Activated CD4-positive, alpha-beta T cell treated with anti-CD3 and anti-CD28 coated beads, Interleukin-2, Interleukin-4, amounts not matched to agents 100 ng/mL and 50 ng/mL, durations not matched to agents 16 hours and 8 hours (primary cell): ENCODE measurements around the gene CCNJL.

Experiments
- DNase-seq: peaks from one replicate; pipeline ENCODE4 v3.0.0-alpha.2; 2020; ENCODE audit warnings: low spot score

The CCNJL gene

DNA sequence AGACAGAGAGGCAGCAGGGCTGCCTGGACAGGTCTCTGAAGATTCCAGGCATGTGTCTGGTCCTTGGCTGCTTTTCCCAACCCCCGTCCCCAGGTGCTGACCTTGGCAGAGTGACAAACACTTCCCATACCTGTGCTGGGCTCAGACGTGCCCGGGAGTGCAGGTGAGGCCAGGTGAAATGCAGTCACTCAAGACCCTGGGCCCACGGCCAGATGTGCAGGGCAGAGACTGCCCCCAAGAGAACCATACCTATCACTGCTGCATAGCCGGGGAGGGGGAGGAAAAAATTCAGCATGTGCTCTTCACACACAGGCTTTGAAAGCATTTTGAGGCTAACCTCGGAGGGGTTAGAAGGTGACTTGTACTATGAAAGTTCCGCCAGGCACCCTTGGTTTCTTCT lies 22.6 kb downstream of the CCNJL start:
- no peak for DNase-seq

DNA sequence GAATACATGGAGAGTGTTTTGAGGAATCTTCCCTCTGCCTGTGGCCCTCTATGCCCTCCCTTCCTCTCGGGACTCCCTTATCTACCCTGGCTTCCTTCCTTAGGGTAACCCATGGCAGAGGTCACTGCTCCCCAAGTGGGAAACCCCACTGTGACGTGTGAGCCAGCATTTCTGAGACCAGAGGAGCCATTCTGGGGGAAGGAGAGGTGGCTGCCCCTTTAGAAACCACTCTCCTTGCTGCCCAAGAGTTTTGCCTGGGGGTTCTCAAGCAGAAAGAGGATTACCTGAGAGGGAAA lies 23.1 kb downstream of the CCNJL start:
- DNase-seq = no peak

DNA sequence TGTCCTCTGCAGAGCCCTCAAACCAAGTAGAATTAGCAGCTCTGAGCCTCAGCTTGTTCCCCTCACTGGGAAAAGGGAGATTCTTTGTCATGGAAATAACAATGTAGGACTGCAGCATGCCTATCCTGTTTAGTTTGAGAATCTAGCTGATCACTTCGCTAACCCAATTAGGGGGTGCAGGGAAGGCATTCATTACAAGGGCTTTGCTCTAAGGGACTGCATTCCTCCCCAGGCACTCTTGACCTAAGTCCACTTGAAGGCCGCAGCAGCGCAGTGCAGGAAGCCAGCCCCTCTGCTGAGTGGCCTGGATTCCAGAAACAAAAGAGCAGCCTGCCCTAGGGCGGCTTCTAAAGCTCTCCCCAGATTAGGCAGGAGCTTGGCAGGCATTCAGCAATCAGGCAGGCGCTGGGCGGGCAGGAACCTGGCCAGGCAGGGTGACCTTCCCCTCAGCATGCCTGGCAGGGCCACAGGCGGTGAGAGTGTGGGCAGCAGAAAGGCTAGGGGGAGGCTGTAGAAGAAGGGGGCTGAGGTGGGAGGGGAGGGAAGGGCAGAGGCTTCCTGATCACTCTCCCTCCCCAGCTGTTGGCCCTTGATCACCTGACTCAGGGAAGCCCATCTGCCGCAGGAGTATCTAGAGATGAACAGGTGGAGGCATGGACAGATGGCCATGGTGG lies 24.8 kb downstream of the CCNJL start:
- no peak for DNase-seq

DNA sequence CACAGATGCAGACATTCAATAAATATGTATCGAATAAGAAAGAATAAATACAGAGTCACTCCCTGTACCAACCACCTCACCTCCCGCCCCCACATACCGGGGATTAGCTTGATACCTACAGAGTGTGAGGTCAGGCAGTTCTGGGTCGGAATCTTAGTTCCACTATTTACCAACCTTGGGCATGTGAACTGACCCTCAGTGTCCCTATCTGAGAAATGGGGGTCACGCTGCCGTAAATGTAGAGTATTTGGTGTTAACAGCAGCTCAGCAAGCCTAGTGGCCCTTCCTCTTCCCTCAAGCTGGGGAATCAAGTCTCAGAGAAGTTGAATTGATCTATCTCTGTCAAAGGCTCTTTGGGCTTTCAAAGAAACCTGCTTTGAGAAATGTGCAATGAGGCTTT lies 25.4 kb downstream of the CCNJL start:
- no peak for DNase-seq

DNA sequence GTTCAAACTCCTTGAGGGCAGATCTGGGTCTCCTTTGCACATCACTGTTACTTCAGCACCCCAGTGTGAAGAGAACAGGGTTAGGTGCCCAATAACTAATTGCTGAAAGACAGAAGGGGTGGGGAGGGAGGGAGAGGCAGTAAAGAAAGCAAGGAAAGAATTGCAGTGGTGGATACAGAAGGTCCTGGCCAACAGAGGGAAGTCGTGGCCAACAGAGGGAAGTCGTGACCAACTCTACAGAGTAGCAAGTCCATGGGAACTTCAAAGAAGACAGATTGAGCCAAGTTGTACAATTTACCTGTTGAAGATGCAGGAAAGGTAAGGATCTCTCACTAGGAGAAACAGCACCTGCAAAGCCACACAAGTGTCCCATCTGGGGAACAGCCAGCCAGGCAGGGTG lies 27.0 kb downstream of the CCNJL start:
- DNase-seq = no peak

DNA sequence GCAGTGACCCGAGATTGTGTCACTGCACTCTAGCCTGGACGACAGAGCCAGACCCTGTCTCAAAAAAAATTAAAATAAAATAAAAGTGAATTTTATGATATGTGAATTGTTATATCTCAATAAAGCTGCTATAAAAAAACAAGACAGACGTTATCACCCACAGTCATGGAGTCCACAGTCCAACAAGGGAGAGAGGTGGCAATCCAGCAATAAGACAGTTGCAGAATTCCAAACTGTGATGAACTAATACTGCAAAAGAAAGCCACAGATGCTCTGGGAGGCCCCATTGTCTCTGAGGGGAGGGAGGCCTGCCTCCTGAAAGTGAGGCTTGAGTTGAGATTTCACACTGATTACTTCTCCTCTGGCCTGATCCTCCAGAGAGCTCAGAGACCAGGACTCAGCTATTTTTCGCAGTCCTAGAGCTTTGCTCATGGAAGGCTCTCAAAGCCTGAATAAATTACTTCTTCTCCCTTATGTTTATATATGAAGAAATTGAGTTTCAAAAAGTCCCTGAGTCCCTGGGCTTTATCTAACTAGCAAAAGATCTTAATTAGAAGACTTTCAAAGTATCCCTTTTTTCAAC lies 28.0 kb downstream of the CCNJL start:
- no peak for DNase-seq

DNA sequence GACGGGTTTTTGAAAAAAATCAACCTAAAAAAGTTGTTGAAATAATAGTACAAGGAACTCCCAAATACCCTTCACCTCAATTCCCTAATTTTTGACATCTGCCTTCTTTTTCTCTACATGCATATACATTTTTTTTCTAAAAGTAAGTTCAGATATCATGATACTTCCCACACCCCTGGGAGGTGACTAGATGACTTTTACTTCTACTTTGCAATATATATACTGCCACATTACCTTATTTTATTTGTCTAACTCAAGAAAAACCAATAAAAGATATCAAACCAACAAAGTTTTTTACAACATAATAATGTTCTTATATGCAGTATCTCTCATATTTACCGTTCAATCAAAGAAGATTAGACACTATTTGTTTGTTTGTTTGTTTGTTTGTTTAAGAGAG lies 31.1 kb downstream of the CCNJL start:
- DNase-seq = no peak

DNA sequence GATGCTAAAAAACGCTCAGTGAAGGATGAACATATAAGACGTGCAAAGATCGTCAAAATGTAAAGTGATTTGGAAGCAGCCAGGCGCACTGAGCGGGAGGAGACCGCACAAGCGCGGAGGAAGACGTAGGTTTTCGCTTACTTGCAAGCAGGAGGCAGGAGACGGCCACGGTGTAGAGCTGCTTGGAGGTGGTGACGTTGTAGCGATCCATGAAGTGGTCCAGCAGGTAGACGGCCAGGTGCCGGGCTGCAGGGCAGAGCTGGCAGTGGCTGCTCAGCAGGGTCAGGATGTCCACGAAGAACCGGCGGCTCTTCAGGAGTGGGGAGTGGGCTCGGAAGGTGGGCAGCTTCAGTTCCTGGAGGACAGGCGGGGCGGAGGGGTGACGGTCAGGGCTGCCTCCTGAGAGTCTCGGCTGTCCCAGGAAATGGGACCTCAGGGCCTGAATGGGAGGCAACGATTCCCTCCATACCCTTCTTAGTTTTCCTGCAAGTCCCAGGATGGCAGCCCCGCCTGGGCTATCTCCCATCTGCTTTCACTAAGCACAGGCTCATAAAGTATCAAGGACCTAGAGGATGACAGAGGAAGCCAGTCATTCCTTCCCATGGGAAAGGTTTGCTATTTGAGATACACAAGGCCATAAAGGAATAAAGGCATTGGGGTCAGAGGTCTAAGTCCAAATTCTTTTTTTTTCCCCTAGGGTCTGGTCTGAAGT lies 31.8 kb downstream of the CCNJL start:
- DNase-seq = no peak

DNA sequence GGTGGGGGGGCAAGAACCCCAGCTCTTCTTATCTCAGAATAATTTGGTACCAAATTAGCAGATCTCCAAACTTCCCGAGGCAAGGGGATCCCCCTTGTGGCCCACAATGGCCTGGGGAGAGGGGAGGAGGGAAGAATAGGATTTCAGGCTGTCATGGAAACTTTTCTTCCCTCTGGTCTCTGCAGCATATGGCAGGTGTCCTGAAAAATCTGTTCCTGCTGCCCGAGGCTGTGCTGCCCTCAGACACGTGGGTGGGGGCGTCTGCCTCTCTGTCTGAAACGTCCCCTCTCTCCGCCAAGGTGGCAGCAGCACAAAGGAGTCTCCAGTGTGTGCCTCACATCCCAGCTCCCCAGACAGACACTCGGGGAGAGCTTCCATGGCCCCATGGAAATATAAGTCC lies 34.0 kb downstream of the CCNJL start:
- DNase-seq = no peak

DNA sequence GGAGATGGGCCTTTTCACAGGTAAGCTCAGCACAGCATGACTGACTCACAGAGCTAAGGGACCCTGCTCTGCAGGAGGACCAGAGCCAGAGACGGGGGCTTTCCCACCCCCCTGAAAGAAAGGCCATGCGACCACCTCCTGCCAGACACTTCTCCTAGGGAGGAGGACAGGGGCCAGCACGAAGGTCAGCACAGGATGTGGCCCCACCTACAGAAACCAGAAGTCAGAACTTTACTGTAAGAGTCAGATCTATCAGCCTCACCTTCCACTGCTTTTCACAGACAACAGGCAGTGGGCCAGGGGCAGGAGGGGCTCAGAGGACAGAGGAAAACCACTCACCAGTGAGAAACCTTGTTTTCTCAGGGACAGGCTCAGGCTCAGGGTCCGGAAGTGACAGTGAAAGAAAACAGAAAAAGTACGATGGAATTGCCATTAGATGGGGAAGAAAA lies 37.9 kb downstream of the CCNJL start:
- DNase-seq = no peak

DNA sequence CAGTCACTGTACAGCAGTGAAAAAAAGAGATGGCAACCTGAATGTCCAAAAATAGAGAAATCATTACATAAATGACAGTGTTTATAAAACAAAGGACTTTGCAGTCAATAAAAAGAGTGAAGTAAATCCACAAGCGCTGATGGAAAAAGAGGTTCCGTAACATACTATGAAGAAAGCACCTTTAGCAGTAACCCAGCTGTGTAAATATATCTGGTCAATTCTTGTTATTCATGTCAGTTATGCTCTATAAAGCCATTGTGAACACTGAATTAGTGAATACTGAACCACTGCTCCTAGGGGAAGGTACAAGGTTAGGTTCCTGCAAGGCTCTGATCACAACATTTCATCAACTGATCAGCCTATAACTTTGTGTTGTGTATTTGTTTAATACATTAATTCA lies 39.5 kb downstream of the CCNJL start:
- DNase-seq = no peak

DNA sequence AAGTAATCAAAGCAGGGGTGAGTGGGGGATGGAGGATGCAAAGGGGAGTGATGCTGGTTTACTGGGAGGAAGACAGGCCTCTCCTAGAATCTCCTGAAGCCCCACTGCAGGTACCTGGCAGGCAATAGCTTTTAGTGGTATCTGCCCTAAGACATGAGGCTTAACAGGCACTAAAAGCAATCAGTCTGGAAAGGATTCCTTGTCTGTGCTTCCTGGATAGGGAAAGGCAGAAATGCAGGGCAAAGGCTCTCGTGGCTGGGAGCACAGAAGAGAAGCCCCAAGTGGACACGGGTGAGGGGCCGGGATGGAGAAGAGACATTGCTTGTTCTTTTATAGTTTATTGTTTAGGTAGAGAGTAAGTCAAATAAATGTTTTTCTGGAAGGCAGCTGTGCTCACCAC lies 40.1 kb downstream of the CCNJL start:
- DNase-seq = no peak

DNA sequence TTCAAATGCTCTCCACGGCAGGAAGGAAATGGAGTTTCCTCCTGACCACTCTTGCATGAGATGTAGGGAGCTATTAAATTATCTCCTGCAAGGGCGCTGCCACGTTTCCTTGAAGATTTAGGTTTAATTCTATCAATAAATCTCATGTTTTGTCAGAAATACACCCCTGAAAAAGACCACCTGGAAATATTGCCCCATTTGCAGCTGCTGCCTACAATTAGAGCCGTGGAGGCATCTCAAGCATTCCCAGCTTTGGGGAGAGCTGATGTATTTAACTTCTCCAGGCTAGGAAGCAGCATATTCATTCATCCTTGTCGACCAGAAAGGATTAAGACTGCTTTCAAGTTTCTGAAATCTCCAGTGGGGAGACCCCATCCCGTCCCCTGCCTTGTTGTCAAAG lies 40.5 kb downstream of the CCNJL start:
- DNase-seq = no peak

DNA sequence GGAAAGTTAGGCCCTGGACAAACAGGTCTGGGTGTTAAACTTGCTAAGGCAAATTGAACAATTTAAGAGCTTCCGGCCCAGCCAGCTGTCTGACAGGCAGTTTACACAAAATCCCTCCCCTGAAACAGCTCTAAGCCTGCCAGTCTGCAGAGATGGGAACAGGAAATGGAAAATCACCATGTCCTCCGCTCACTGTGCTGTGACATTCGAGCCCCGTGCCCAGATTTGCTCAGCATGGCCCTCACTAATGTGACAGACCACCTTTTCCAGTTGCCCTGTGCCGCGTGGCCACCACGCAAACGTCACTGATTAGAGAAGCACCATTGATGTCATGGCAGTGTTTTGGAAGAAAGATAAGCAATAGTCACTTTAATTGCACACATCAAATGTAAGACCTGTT lies 41.0 kb downstream of the CCNJL start:
- DNase-seq = no peak

DNA sequence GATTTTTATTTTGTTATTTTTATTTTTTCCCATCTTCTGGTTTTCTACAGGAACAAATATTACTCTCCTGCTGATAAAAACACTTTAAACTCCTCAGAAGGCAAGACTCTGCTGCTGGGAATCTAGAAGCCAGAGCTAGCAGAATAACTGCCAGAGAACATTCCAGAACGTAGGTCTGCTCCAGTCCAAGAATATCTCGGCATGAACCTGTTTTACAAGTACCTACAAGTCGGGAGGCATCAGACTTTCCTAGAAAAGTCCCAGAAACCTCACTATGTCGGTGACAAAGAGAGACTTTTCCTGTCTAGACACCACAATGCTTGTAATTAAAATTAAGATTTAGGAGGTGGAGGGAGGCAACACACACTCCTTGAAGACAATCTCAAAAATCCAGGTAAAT lies 41.7 kb downstream of the CCNJL start:
- no peak for DNase-seq

DNA sequence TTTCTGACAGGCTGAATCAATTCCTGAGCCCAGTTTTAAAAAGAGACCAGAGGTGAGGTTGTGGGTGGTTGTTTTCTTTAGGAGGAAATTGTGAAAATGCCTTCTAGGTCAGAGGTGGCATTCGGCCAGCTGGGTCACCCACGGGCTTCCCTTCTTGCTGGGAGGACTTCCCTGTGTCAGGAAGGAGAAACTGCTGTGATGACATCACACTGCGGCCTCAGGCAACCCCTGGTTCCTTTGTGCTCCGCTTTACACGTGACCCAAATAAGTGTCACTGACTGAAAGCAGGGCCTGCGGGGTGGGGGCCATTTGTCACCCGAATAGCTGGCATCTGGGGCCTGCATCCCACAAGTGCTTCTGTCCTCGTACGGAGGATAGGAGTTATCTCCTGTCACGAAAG lies 43.3 kb downstream of the CCNJL start:
- no peak for DNase-seq

DNA sequence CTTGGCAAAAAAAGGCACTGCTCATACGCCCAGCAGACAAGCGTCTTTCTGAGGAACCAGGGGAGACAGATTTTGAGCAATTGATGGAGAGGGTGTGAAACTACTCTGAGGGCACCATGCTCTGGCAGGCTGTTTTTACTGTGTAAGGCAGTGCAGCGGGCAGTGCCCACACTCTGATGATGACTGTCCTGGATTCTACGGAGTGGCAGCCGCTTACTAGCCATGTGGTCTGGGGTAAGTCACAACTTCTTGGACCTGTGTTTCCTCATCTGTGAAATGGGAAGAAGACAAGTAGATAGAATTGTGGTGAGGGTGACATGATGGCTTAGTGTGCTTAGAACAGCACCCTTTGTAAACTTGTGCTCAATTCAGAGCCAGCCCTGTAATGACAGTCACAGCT lies 44.2 kb downstream of the CCNJL start:
- no peak for DNase-seq

DNA sequence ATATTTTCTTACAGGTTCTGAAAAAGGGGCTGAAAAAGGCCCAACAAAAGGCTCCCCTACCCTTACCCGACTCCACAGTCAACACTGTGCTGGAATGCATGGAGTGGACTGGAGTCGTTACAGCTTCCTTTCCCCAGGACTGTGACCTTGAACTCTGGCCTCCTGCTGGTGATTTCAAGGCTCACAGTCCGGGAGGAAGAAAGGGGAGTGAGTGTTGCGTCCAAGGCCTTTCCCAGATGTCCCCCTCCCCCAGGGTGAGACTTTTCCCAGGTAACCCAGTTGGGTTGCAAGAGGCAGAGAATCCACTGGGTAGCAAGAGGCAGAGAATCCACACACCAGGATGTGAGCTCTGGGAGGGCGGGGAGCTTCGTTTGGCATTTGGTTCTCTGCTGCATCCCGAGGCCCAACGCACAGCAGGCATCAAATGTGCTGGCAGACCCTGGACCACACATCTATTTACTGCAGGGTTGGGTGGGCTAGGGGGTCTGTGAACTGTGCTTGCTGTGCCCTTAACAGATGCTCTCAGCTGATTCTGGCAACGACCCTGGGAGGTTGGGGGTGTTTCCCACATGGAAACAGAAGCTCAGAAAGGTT lies 45.5 kb downstream of the CCNJL start:
- DNase-seq = no peak

DNA sequence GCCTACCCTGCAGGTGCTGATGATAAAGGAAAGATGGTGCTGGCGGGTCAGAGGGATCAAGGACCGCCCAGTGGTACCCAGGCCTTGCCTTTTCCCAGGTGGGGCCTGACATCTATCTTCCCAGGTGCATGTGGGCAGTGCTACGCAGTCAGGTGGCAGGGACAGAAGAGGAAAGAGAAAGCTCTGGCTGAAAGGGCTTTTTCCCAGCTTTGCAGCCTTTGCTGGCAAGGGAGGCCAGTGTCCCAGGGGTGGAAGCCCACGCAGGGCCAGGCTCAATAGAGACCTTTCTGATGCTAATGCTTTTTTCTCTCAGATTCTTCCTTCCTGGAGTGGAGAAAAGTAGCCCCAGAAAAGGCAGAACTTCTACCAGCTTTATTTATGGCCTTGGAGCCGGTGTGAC lies 46.3 kb downstream of the CCNJL start:
- DNase-seq = no peak

DNA sequence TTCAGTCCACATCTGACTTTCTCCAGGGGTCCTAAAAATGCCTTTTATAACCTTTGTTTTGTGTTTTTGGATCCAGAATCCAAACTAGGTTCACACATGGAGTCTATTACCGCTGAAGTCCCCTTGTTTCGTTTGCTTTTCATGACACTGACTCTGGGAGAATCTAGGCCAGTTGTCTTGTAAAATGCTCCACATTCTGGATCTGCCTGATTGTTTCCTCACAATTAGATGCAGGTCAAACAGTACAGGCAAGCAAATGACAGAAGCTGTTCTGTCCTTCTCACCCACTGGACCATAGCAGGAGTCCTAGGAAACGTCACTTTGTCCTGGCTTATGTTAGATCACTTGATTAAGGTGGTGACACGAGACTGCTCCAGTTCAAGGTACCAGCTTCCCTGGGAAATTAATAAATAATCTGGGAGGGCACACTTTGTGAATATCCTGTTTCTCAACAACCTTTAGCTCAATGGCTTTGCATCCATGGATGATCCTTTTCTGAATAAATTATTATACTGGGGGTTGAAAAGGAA lies 49.0 kb downstream of the CCNJL start:
- no peak for DNase-seq

DNA sequence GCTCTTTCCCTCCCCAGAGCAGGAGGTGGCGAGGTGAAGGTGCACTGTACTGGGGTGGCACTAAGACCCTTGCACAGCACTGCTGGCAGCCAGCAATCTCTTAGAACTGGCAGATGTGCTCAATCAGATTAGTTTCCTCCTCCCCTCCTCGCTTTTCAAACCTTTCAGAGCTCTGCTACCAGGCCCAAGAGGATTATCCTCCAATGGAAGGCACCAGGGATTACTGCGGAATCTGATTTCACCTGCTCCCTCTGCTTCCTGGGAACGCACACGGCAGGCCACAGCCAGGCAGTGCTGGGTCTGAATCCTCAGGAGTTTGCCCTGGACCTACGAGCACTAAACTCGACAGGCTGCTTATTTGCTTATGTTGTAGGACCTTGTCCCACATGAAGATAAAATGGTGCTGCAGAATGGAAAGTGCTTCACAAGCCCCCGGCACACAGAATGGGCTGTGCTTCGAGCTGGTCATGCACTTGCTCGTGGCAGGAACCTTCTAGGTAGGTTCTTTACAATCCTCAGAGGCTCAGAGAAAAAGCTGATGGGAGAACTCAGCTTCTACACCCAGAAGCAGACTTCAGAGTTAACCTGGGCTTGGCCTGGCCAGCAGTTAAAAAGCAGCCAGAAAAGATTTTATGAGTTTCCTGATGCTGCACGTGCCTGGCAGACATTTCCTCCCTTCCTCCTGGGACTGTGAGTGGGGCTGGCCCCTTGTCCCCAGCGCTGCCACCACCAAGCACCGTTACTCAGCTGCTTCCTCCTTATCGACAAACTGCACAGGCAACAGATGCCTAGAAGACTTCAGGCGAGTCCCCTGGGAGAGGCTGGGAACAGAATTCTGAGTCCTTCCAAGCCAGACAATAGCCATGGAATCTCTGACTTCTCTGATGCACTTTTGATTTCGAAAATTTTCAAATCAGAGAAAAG lies 50.0 kb downstream of the CCNJL start:
- DNase-seq = no peak
